PFSK-1 (cell line): ENCODE measurements around the gene MTFR1L.

Source experiments
- SIN3A ChIP-seq: IDR thresholded peaks from 2 replicates; pipeline ENCODE4 v1.6.1; 2012; ENCODE audit warnings: mild to moderate bottlenecking, low read length, moderate library complexity, borderline replicate concordance; ENCODE audit not compliant: insufficient read depth
- TAF1 ChIP-seq: IDR thresholded peaks from 2 replicates; pipeline ENCODE4 v1.6.1; 2012; ENCODE audit warnings: low read length, control low read depth, borderline replicate concordance; ENCODE audit not compliant: insufficient read depth

GRCh38 chr1:25844536-25845337 lies 25.0 kb downstream of the MTFR1L start:
- TF ChIP-seq SIN3A (no peak), TAF1 (no peak)
